ENCODE data around the gene PGAP1. TPM values are rescaled to one million over a fixed set of nuclear protein-coding genes. Genes with fewer than 3 reads are reported as not detected.

The PGAP1 gene
- polyA plus RNA-seq, 1 of the 3 experiments (the other 2 are of a cell fraction) = 3.4 TPM

DNA sequence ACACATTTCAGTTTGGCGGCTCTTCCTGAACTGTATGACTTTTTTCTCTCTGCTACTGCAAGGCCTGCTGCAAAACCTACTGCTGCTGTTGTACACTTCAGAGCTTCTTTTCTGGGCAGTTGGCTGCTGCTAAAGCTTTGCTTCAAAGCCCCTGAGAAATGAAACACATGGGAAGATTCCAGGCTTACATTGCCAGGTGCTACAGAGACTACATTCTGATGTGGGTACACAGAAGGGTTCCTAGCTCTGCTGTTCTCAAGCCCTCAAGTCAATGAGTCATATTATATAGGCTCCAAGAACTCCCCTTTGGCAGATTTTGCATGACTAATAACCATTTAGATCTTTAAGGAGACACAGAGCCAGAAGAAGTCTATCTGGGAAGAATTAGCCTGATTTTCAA is 12.9 kb upstream of the PGAP1 start:
- H3F3A ChIP-seq (replicated peaks; ENCODE audit: insufficient read depth) = no peaks in the 10 kb centered on the region
- no peaks in the 10 kb centered on the region for H4K20me1 ChIP-seq (ENCODE audit: insufficient read depth)
- no peak overlapping the region for H3K9ac ChIP-seq
- H3K4me3 ChIP-seq (ENCODE audit: low read depth in 2 of 2, low read length in 1 of 2) = no peak overlapping the region
- ChIA-PET POLR2A (no interaction called here), CTCF (interaction anchor here (0.7 to 1.7 kb wide), 2 partner anchors 9 to 304 kb away, joined by 3 to 6 read pairs; no protein-coding TSS in a partner anchor)
- DNase-seq = no peak
- no peak overlapping the region for H3K27ac ChIP-seq (ENCODE audit: low read depth in 2 of 2, low read length in 1 of 2)
- H3K79me2 ChIP-seq (ENCODE audit: insufficient read depth) = no peaks in the 10 kb centered on the region
- no peaks in the 10 kb centered on the region for H3K27me3 ChIP-seq (ENCODE audit: insufficient read depth)
- H3K9me3 ChIP-seq = no peaks in the 10 kb centered on the region
- H2AFZ ChIP-seq (ENCODE audit: low read depth) = no peak overlapping the region
- 100% methylated on average over 1 of the region's 1 CpG for WGBS (ENCODE audit: low lambda C conversion rate)
- no peak overlapping the region for H3K4me2 ChIP-seq
- H3K4me1 ChIP-seq (ENCODE audit: control insufficient read depth in 1 of 2, insufficient read depth in 2 of 2, low read depth in 1 of 2, low read length in 1 of 2) = no peaks in the 10 kb centered on the region
- no peaks in the 10 kb centered on the region for H3K9me2 ChIP-seq
- TF ChIP-seq FOXJ3 (CRISPR knock-in tag; IDR thresholded peaks at IDR 0.05) (no peak), FOSL2 (IDR thresholded peaks at IDR 0.05; ENCODE audit: borderline replicate concordance, low read depth) (peak; percentile 24; the same call in 1 of the 2 replicates)
- no peaks in the 10 kb centered on the region for H3K36me3 ChIP-seq (replicated peaks in 1 of 2; ENCODE audit: control insufficient read depth in 1 of 2, insufficient read depth in 2 of 2, low read length in 1 of 2)

DNA sequence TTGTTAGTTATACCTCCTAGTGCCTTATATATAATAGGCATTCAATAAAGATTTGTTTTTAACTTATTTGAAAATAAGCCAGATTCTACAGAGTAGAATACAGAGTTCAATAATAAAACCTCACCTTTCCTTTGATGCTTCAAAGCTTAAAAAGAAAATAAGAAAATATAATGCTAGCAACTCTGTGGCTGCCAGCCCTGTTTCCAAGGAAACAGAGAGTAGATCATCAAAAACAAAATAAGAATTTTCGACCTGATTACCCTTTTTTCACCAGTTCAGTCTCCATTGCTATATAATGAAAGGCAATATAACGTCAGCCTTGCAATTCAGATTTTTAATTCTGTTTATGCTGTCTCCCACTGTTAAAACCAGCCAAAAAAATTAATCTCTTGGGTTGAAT is 8.9 kb upstream of the PGAP1 start:
- no peaks in the 10 kb centered on the region for H3K9me2 ChIP-seq

More for the DNA sequence above, 8.9 kb upstream of the PGAP1 start:
- 0 out of 2 replicates have a peak overlapping the region, but pooled peaks have one; percentile 2 for H2AFZ ChIP-seq (ENCODE audit: low read depth)
- H3K9ac ChIP-seq = no peak overlapping the region
- POLR2A ChIA-PET = no interaction called here
- 70% methylated on average over 2 of the region's 2 CpGs for WGBS (ENCODE audit: low lambda C conversion rate)
- CTCF ChIA-PET = no interaction called here
- H3K36me3 ChIP-seq (replicated peaks in 1 of 2; ENCODE audit: control insufficient read depth in 1 of 2, insufficient read depth in 2 of 2, low read length in 1 of 2) = no peaks in the 10 kb centered on the region
- DNase-seq = no peak
- no peak overlapping the region for H3K27ac ChIP-seq (ENCODE audit: low read depth in 2 of 2, low read length in 1 of 2)
- H3K79me2 ChIP-seq (ENCODE audit: insufficient read depth) = no peaks in the 10 kb centered on the region
- no peak overlapping the region for H3K4me2 ChIP-seq
- H3K4me3 ChIP-seq (ENCODE audit: low read depth in 2 of 2, low read length in 1 of 2) = no peak overlapping the region
- H3K27me3 ChIP-seq (ENCODE audit: insufficient read depth) = no peaks in the 10 kb centered on the region
- H3K9me3 ChIP-seq = no peaks in the 10 kb centered on the region
- H3K4me1 ChIP-seq (ENCODE audit: control insufficient read depth in 1 of 2, insufficient read depth in 2 of 2, low read depth in 1 of 2, low read length in 1 of 2) = no peaks in the 10 kb centered on the region; a peak in 1 of 4 replicates
- H3F3A ChIP-seq (replicated peaks; ENCODE audit: insufficient read depth) = no peaks in the 10 kb centered on the region
- TF ChIP-seq PBX3 (IDR thresholded peaks at IDR 0.05) = no peak
- no peak for TF ChIP-seq IRF3 (IDR thresholded peaks at IDR 0.05; ENCODE audit: low read depth, low read length)
- TF ChIP-seq JUND (IDR thresholded peaks at IDR 0.05) = no peak
- TF ChIP-seq RCOR1 (IDR thresholded peaks at IDR 0.05; ENCODE audit: low read length) = no peak
- TF ChIP-seq MEF2A (IDR thresholded peaks at IDR 0.05; ENCODE audit: borderline replicate concordance, low read depth) = no peak
- no peak for TF ChIP-seq SIN3A (IDR thresholded peaks at IDR 0.05; ENCODE audit: borderline replicate concordance, low read depth, low read length)
- TF ChIP-seq, protein P1, sequence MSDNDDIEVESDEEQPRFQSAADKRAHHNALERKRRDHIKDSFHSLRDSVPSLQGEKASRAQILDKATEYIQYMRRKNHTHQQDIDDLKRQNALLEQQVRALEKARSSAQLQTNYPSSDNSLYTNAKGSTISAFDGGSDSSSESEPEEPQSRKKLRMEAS (IDR thresholded peaks at IDR 0.05; ENCODE audit: low read depth) = no peak
- no peaks in the 10 kb centered on the region for H4K20me1 ChIP-seq (ENCODE audit: insufficient read depth)
